ENCODE data around the gene KLF3. TPM values are rescaled to one million over a fixed set of nuclear protein-coding genes. Genes with fewer than 3 reads are reported as not detected.

Gene KLF3
- total and polyA plus RNA-seq, 9 of the 15 experiments (the other 6 are each of a cell fraction or from before 2014, with no cell fraction given): 9.9 to 47.2 (median 18.1) TPM

GRCh38 chr4:38738940-38739803 is 75.2 kb downstream of the KLF3 start:
- ChIA-PET CTCF (ENCODE audit: low intra/inter-chr PET ratio) (no interaction called here), POLR2A (no interaction called here)
- BruUV-seq (replicated peaks): no TSS peak
- TF ChIP-seq NRF1 (conservative IDR thresholded peaks at IDR 0.05 in 1 of 2, IDR thresholded peaks at IDR 0.05 in 1 of 2) (no peak), NFIC (IDR thresholded peaks at IDR 0.05) (peak; percentile 52; the same call in 1 of the 2 replicates)
- no peak overlapping the region for H3K4me3 ChIP-seq
- ATAC-seq: no peak
- H3K27ac ChIP-seq (ENCODE audit: extremely low read depth, low read depth, low read length): no peak overlapping the region
- no peaks in the 10 kb centered on the region for H3K79me2 ChIP-seq (ENCODE audit: control insufficient read depth, insufficient read depth, low read length)
- in situ Hi-C loops (cut with MboI): no loop called here
- no peak for DNase-seq (ENCODE audit: extremely low read depth in 1 of 4, low spot score in 3 of 4)
- no peak overlapping the region for H3K4me2 ChIP-seq (ENCODE audit: insufficient read depth, low read length)
- H3K4me1 ChIP-seq (replicated peaks in 1 of 2; ENCODE audit: control insufficient read depth in 2 of 2, insufficient read depth in 2 of 2, low read length in 2 of 2): no peaks in the 10 kb centered on the region
- H3K9me3 ChIP-seq (replicated peaks; ENCODE audit: control insufficient read depth, insufficient read depth, low read depth, low read length): no peaks in the 10 kb centered on the region
- no peaks in the 10 kb centered on the region for H3K9me1 ChIP-seq (ENCODE audit: control insufficient read depth, insufficient read depth, low read length)
- WGBS (ENCODE audit: insufficient coverage, low coverage, missing lambda C conversion rate): 68% methylated on average over 6 of the region's 6 CpGs
- intact Hi-C loops (cut with micrococcal nuclease): no loop called here
- FAIRE-seq: no peak
- H3K27me3 ChIP-seq (ENCODE audit: control insufficient read depth in 2 of 2, insufficient read depth in 2 of 2, low read length in 2 of 2): peaks cover 0 to 4% of the 10 kb centered on the region in 2 experiments; a peak in 1 of 5 replicates
- H3K36me3 ChIP-seq (ENCODE audit: control insufficient read depth, insufficient read depth, low read length): no peaks in the 10 kb centered on the region
- no peak overlapping the region for H2AFZ ChIP-seq (ENCODE audit: low read depth, low read length)
- H3K9ac ChIP-seq (ENCODE audit: insufficient read depth in 1 of 2, low read depth in 2 of 2, low read length in 2 of 2): no peak overlapping the region
- H4K20me1 ChIP-seq (replicated peaks; ENCODE audit: control insufficient read depth, insufficient read depth, low read length): no peaks in the 10 kb centered on the region

GRCh38 chr4:38740303-38740702 is 76.3 kb downstream of the KLF3 start:
- Histone ChIP-seq H3K36me3 (ENCODE audit: control insufficient read depth, insufficient read depth, low read length) (no peaks in the 10 kb centered on the region), H3K4me2 (ENCODE audit: insufficient read depth, low read length) (no peak overlapping the region), H3K9me3 (replicated peaks; ENCODE audit: control insufficient read depth, insufficient read depth, low read depth, low read length) (no peaks in the 10 kb centered on the region), H3K79me2 (ENCODE audit: control insufficient read depth, insufficient read depth, low read length) (no peaks in the 10 kb centered on the region), H3K9ac (ENCODE audit: insufficient read depth in 1 of 2, low read depth in 2 of 2, low read length in 2 of 2) (no peak overlapping the region), H3K27me3 (ENCODE audit: control insufficient read depth in 2 of 2, insufficient read depth in 2 of 2, low read length in 2 of 2) (peaks cover 0 to 4% of the 10 kb centered on the region in 2 experiments; a peak in 1 of 5 replicates), H3K4me1 (replicated peaks in 1 of 2; ENCODE audit: control insufficient read depth in 2 of 2, insufficient read depth in 2 of 2, low read length in 2 of 2) (no peaks in the 10 kb centered on the region), H3K9me1 (ENCODE audit: control insufficient read depth, insufficient read depth, low read length) (no peaks in the 10 kb centered on the region), H3K4me3 (no peak overlapping the region), H4K20me1 (replicated peaks; ENCODE audit: control insufficient read depth, insufficient read depth, low read length) (no peaks in the 10 kb centered on the region), H3K27ac (ENCODE audit: extremely low read depth, low read depth, low read length) (no peak overlapping the region), H2AFZ (ENCODE audit: low read depth, low read length) (no peak overlapping the region)
- no TSS peak for BruUV-seq (replicated peaks)
- CTCF ChIA-PET (ENCODE audit: low intra/inter-chr PET ratio): interaction anchor here (1.0 kb wide), 1 partner anchor 9 kb away, joined by 4 read pairs; no protein-coding TSS in a partner anchor
- no peak for ATAC-seq
- TF ChIP-seq NR2C2 (CRISPR knock-in tag; IDR thresholded peaks at IDR 0.05) (no peak), NR2C2 (tag; IDR thresholded peaks at IDR 0.05) (0 out of 2 replicates have a peak, but pooled peaks have one; percentile 42), SAFB (IDR thresholded peaks at IDR 0.05; ENCODE audit: borderline replicate concordance, low read depth, low read length) (no peak), NR2C1 (IDR thresholded peaks at IDR 0.05) (peak; percentile 54), NR2C1 (tag; IDR thresholded peaks at IDR 0.05) (0 out of 2 replicates have a peak, but pooled peaks have one; percentile 36)
- 15% methylated on average over 2 of the region's 2 CpGs for WGBS (ENCODE audit: insufficient coverage, low coverage, missing lambda C conversion rate)
- DNase-seq (ENCODE audit: extremely low read depth in 1 of 4, low spot score in 3 of 4): no peak
- in situ Hi-C loops (cut with MboI) (no loop called here), intact Hi-C loops (cut with micrococcal nuclease) (no loop called here)
- no peak for FAIRE-seq
- POLR2A ChIA-PET: interaction anchor here (0.6 to 1.2 kb wide), 3 partner anchors 9 to 665 kb away, joined by 3 read pairs; no protein-coding TSS in a partner anchor

Data from K562 (cell line).